NCI-H2196 (cell line): ENCODE data around the gene LYST.
"Not testable (repeated sequence)": the region's sequence is repeated elsewhere in the genome, so short reads cannot be mapped to it uniquely, and the experiment has no call there.

Experiments used
- DNase-seq: peaks from one replicate; lab custom pipeline; 2025; ENCODE audit not compliant: unreplicated experiment; lab: John Stamatoyannopoulos, UW

The LYST gene

GRCh38 chr1:235642011-235642942 is 224.4 kb downstream of the LYST start:
- peak; percentile 68 for DNase-seq

- no peak for DNase-seq
These were observed 226.1 kb downstream of the LYST start for GRCh38 chr1:235640580-235640979.

- DNase-seq, result no peak
These were observed 227.2 kb downstream of the LYST start for GRCh38 chr1:235639226-235640205.

GRCh38 chr1:235638612-235639011 is 228.1 kb downstream of the LYST start:
- not testable (repeated sequence) for DNase-seq

GRCh38 chr1:235637756-235638534 is 228.8 kb downstream of the LYST start:
- no peak for DNase-seq

GRCh38 chr1:235635938-235636662 is 230.6 kb downstream of the LYST start:
- no peak for DNase-seq

DNA sequence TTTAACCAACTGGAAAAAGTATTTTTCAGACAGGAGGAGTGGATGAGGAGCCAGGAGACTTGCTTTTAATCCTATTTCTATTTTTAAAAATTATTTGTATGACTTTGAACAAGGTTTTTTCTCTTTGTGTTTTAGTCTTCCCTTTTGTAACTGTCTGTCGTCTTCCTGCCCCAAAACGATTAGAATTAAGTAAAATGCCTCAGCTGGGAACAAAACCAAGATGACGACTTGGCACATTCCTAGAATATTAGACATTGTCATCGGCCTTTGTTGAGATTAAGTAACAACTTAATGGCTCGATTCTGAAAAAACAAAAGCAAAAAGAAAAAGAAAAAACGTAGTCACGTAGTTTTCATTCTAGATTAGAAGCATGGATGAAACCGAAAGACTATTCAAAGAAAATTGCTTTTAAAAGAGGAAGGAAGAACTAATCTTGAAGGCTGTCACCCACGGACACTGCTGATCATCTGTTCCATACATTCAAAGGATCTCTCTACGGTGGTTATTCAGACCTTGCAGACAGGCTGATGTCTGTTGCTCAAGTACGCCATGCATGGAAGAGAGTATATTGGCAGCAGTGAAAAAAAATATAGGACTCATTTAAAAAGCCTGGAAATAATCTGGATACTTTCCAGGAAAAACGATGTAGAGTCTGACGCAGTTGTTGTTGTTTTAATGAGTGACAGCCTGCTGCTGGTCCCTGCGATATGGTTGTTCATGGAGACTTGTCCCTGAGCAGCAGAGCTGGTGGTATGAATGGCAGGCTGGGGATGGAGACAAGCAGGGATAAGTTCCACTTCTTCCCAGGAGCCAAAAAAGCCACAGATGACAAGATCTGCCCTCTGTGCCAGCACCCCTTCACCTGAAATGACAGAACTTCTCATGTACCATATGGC is 234.0 kb downstream of the LYST start:
- no peak for DNase-seq

DNA sequence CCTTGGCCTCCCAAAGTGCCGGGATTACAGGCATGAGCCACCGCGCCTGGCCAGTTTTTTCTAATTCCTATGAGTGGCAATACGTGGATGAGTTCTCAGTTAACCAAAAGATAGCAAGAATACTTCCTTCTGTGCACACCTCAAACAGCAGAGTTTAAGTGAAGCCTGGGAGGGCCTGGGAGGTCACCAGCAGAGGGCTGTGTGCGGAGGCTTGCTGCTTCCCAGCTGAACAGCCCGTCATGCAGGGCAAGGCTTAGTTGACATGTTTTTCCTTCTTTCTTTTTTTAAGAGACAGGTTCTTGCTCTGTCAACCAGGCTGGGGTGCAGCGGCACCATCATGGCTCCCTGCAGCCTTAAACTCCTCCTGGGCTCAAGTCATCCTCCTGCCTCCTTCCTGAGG is 234.9 kb downstream of the LYST start:
- no peak for DNase-seq

DNA sequence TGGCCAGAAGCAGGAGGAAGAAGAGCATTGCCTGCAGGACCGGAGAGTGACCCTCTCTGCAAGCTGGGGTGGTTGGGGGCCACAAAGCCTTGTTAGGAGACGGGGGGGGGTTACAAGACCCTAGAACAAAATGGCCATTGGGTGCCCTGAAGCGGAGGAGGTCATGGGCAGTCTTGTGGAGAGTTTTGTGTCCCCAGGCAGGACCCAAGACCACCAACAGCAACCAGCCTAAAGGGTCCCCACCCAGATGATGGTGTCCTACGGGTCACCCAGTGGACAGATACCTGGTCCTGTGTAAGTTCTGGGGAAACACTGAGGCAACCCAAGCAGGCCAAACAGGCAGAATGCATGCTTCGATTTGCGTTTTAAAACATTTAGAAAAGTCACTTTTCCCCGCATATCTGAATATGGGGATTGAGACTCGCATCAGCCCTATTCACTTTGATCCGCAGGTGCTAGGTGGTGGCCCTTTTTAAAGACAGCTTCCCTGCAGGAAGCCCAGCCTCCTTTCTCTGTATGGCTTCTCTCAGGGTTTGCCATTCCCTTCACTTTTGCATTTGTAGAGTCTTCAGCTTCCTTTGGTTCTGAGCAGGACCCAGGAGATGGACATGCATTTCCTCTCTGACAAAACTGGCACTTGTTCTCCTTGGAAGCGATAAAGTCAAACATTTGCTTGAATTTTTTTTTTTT is 238.2 kb downstream of the LYST start:
- no peak for DNase-seq

DNA sequence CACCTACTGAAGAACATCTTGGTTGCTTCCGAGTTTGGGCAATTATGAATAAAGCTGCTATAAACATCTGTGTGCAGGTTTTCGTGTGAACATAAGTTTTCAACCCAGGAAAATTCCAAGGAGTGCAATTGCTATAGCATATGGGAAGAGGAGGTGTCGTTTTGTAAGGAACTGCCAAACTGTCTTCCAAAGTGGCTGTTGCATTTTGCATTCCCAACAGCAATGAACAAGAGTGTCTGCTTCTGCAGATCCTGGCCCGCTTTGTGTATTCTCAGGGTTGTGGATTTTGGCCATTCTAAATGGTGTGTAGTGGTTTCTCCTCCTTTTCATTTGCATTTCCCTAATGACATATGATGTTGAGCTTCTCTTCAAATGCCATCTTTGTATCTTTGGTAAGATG is 240.9 kb downstream of the LYST start:
- no peak for DNase-seq

DNA sequence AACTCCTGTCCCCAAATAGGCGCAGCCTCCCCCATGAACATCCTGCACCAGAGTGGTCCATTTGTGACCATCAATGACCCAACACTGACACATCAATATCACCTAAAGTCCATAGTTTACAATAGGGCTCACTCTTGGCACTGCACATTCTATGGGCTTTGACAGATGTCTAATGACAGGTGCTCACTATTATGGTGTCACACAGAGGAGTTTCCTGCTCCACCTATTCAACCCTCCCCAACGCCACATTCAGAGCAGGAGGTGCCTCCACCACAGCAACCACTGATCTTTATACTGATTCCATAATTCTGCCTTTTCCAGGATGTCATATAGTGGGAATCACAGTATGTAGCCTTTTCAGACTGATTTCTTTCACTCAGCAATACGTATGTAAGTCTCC is 241.4 kb downstream of the LYST start:
- no peak for DNase-seq

GRCh38 chr1:235624721-235625333 is 241.9 kb downstream of the LYST start:
- no peak for DNase-seq

DNA sequence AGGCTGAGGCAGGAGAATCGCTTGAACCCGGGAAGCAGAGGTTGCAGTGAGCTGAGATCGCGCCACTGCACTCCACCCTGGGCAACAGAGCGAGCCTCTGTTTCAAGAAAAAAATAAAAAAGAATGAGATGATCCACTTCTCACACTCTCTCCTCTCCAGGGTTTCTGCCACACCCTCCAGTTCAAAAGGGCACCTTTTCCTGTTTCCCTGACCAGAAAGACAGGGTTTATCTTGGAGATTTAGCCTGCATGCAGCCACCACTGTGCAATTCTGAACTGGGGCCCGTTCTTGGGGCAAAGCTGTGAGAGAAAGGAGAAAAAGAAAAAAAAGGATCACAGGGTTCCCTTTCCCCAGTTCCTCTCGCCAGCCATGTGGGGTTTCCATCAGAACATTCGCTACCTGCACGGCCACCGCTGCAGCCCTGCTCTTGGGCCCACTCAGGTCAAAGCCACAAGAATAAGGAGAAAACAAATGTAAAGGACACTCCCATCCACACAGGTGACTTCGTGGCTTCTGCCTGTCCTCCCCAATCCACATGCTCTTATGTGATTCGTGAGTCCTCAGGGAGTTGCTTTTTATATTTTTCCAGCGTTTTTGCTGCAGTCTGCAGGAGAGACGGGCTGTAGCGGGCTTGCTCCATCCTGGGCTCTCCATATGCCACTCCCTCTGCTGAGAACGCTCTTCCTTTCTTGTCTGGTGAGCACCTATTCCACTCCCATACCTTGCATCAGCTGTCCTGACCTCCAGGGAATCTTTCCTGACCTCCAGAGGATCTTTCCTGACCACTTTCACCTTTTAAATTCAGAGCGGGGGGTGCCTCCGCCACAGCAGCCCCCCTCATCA is 243.5 kb downstream of the LYST start:
- no peak for DNase-seq

DNA sequence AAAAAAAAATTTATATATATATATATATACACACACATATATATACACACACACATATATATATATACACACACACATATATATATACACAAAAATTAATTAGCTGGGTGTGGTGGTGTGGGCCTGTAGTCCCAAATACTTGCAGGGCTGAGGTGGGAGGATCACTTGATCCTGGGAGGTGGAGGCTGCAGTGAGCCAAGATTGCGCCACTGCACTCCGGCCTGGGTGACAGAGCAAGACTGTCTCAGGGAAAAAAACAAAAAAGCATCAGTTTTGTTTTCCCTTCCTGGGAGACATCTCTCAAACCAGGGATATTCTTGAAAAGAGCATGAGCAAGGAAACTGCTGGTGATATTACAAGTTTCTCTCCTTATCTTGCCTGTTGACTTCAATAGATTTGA is 247.6 kb downstream of the LYST start:
- DNase-seq, result not testable (repeated sequence)

GRCh38 chr1:235617808-235618207 is 248.9 kb downstream of the LYST start:
- no peak for DNase-seq

GRCh38 chr1:235617140-235617539 is 249.6 kb downstream of the LYST start:
- no peak for DNase-seq

- no peak for DNase-seq
These were observed 252.2 kb downstream of the LYST start for GRCh38 chr1:235614442-235614954.
